Measurements from ENCODE around the gene CLCN5.

- TF ChIP-seq POLR2A (IDR thresholded peaks at IDR 0.05) = no peak
- TF ChIP-seq CTCF (IDR thresholded peaks at IDR 0.05) = no peak
- TF ChIP-seq POLR2AphosphoS5 (IDR thresholded peaks at IDR 0.05) = no peak
- no peak for TF ChIP-seq EP300 (IDR thresholded peaks at IDR 0.05)
Measured at GRCh38 chrX:49987651-49988050, 65.3 kb downstream of the CLCN5 start.
